OCI-LY3 (cell line): ENCODE data around the gene FOXA2.

Experiments used
- H2AFZ ChIP-seq: fragments of 200-600, 300-600 bp; shearing (Covaris generic); 2 replicates; pipeline ENCODE4 v1.6.0; 2014; ENCODE audit warnings: antibody characterized with exemption, low read depth, low read length
- H3K27ac ChIP-seq: fragments of 200-600, 300-600 bp; sonication (generic); 2 replicates; pipeline ENCODE4 v1.5.1; 2014; ENCODE audit warnings: mild to moderate bottlenecking, low read length, moderate library complexity, mixed read lengths
- H3K27me3 ChIP-seq: fragments of 200-600, 300-600 bp; sonication (generic); 2 replicates; pipeline ENCODE4 v1.6.1; 2014; ENCODE audit warnings: low read depth, low read length, mixed read lengths
- H3K36me3 ChIP-seq: fragments of 200-600, 300-600 bp; sonication (generic); replicated peaks from 2 replicates; pipeline ENCODE3; 2014; ENCODE audit warnings: low read depth, low read length, mixed read lengths
- H3K4me1 ChIP-seq: fragments of 300-600, 200-600 bp; sonication (generic); 2 replicates; pipeline ENCODE4 v1.6.1; 2014; ENCODE audit warnings: low read length, mixed read lengths
- H3K4me2 ChIP-seq: fragments of 200-600, 300-600 bp; sonication (generic); 2 replicates; pipeline ENCODE4 v1.6.1; 2014; ENCODE audit warnings: low read length, mixed read lengths
- H3K4me3 ChIP-seq: fragments of 300-600, 200-600 bp; sonication (generic); 2 replicates; pipeline ENCODE4 v1.5.1; 2014; ENCODE audit warnings: antibody characterized with exemption, mild to moderate bottlenecking, low read length, moderate library complexity
- H3K79me2 ChIP-seq: fragments of 300-600, 200-600 bp; shearing (Covaris generic); 2 replicates; pipeline ENCODE4 v1.6.1; 2014; ENCODE audit warnings: mild to moderate bottlenecking, low read length, mixed read lengths
- H3K9ac ChIP-seq: fragments of 300-600, 200-600 bp; shearing (Covaris generic); 2 replicates; pipeline ENCODE4 v1.6.0; 2014; ENCODE audit warnings: mild to moderate bottlenecking, low read length, moderate library complexity
- H3K9me3 ChIP-seq: fragments of 200-600, 300-600 bp; shearing (Covaris generic); 2 replicates; pipeline ENCODE4 v1.6.1; 2014; ENCODE audit warnings: low read length, mixed read lengths; ENCODE audit not compliant: insufficient read depth
- H4K20me1 ChIP-seq: fragments of 200-600, 300-600 bp; sonication (generic); 2 replicates; pipeline ENCODE4 v1.6.1; 2016; ENCODE audit warnings: low read length, mixed read lengths; ENCODE audit not compliant: insufficient read depth
- CTCF ChIP-seq: fragments of 200-600, 300-600 bp; sonication (generic); IDR thresholded peaks from 2 replicates; pipeline ENCODE4 v1.5.1; 2014; ENCODE audit warnings: antibody characterized with exemption, low read length, low read depth
- EZH2phosphoT487 ChIP-seq: fragments of 200-600 bp; shearing (Covaris generic); IDR thresholded peaks from 2 replicates; pipeline ENCODE4 v1.6.1; 2018; ENCODE audit warnings: antibody characterized with exemption, mixed run types, low read depth

FOXA2 gene

DNA sequence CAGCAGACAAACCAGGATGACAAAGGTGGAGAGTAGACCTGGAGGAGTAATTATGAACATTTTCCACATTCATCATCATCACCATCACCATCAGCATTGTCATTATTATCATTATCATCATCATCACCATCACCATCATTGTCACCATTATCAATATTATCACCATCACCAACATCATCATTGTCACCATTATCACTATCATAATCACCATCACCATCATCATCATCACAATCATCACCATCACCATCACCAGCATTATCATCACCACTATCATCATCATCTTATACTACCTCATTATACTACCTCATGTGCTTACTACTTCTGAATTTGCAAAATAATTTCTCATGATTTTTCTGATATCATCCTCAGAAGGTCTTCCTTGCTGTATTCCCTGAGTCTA lies 39.3 kb downstream of the FOXA2 start:
- TF ChIP-seq CTCF = no peak
- no peak for TF ChIP-seq EZH2phosphoT487
- no peaks in the 10 kb centered on the region for H3K9me3 ChIP-seq
- H3K4me3 ChIP-seq = no peak overlapping the region
- no peaks in the 10 kb centered on the region for H3K27me3 ChIP-seq
- no peaks in the 10 kb centered on the region for H3K36me3 ChIP-seq
- H4K20me1 ChIP-seq = no peaks in the 10 kb centered on the region
- no peak overlapping the region for H2AFZ ChIP-seq
- H3K4me1 ChIP-seq = no peaks in the 10 kb centered on the region
- H3K27ac ChIP-seq = no peak overlapping the region
- H3K79me2 ChIP-seq = no peaks in the 10 kb centered on the region
- no peak overlapping the region for H3K4me2 ChIP-seq
- no peak overlapping the region for H3K9ac ChIP-seq

- no peaks in the 10 kb centered on the region for H3K79me2 ChIP-seq
- H3K27ac ChIP-seq = no peak overlapping the region
- H3K4me3 ChIP-seq = no peak overlapping the region
- no peaks in the 10 kb centered on the region for H4K20me1 ChIP-seq
- H3K9ac ChIP-seq = no peak overlapping the region
- H3K4me2 ChIP-seq = no peak overlapping the region
- H3K4me1 ChIP-seq = no peaks in the 10 kb centered on the region
- H3K9me3 ChIP-seq = no peaks in the 10 kb centered on the region
- H3K36me3 ChIP-seq = no peaks in the 10 kb centered on the region
- no peak for TF ChIP-seq EZH2phosphoT487
- H2AFZ ChIP-seq = no peak overlapping the region
- H3K27me3 ChIP-seq = no peaks in the 10 kb centered on the region
Observed at GRCh38 chr20:22544462-22544861, 39.9 kb downstream of the FOXA2 start.

- no peaks in the 10 kb centered on the region for H4K20me1 ChIP-seq
- H2AFZ ChIP-seq = no peak overlapping the region
- H3K36me3 ChIP-seq = no peaks in the 10 kb centered on the region
- H3K9ac ChIP-seq = no peak overlapping the region
- H3K4me1 ChIP-seq = no peaks in the 10 kb centered on the region
- TF ChIP-seq EZH2phosphoT487 (no peak), CTCF (no peak)
- H3K27ac ChIP-seq = no peak overlapping the region
- H3K9me3 ChIP-seq = no peaks in the 10 kb centered on the region
- no peaks in the 10 kb centered on the region for H3K79me2 ChIP-seq
- no peak overlapping the region for H3K4me3 ChIP-seq
- no peak overlapping the region for H3K4me2 ChIP-seq
- no peaks in the 10 kb centered on the region for H3K27me3 ChIP-seq
Observed at GRCh38 chr20:22542427-22542826, 41.9 kb downstream of the FOXA2 start.

GRCh38 chr20:22540832-22541231 lies 43.5 kb downstream of the FOXA2 start:
- Histone ChIP-seq H3K79me2 (no peaks in the 10 kb centered on the region), H4K20me1 (no peaks in the 10 kb centered on the region), H3K27ac (no peak overlapping the region), H2AFZ (no peak overlapping the region), H3K4me3 (no peak overlapping the region), H3K9ac (no peak overlapping the region), H3K9me3 (no peaks in the 10 kb centered on the region), H3K27me3 (no peaks in the 10 kb centered on the region), H3K4me1 (no peaks in the 10 kb centered on the region), H3K36me3 (no peaks in the 10 kb centered on the region), H3K4me2 (no peak overlapping the region)
- TF ChIP-seq CTCF (no peak), EZH2phosphoT487 (no peak)
